Stomach (tissue), 4 donors: ENCODE results near the gene ABAT.

Source experiments
- CTCF ChIP-seq, 7 experiments: fragments of 450-650 bp in 4 of 7; fragments of 200-600 bp in 3 of 7; sonication (generic) in 3 of 7; IDR thresholded peaks; one replicate each; pipeline ENCODE4 v1.5.1; 2016 to 2019; ENCODE audit warnings: antibody characterized with exemption in 7 of 7, control low read depth in 2 of 7, mild to moderate bottlenecking in 1 of 7
- POLR2A ChIP-seq, 4 donors: fragments of 450-650 bp; IDR thresholded peaks; one replicate each; pipeline ENCODE4 v1.6.1; 2016; ENCODE audit warnings: antibody characterized with exemption in 4 of 4, control low read depth in 2 of 4, mild to moderate bottlenecking in 1 of 4, moderate library complexity in 1 of 4
- POLR2AphosphoS5 ChIP-seq, 3 donors: sonication (generic); formaldehyde crosslinking; IDR thresholded peaks; one replicate each; pipeline ENCODE4 v1.6.1; 2016; ENCODE audit warnings: antibody characterized with exemption in 3 of 3

DNA sequence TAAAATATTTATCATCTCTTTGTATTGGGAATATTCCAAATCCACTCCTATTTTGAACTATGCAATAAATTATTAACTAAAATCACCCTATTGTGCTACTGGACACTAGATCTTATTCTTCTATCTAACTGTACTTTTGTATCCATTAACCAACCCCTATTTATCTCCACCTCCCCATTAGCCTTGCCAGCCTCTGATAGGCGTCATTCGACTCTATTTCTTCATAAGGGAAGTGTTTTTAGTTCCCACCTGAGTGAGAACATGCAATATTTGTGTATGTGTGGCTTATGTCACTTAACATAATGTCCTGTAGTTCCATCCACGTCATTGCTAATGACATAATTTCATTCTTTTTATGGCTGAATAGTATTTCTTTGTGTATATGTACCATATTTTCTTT, 99.1 kb downstream of the ABAT start:
- TF ChIP-seq CTCF (IDR thresholded peaks at IDR 0.05) (no peak), POLR2A (IDR thresholded peaks at IDR 0.05) (no peak), POLR2AphosphoS5 (IDR thresholded peaks at IDR 0.05) (no peak)
